NB4 (cell line): Measurements from ENCODE around the gene RBM20.

Experiments used
- DNase-seq: peaks from one replicate; pipeline ENCODE4 v3.0.0; 2010; ENCODE audit warnings: low read depth
- H3K4me3 ChIP-seq: one replicate; pipeline ENCODE4 v1.5.1; 2011; ENCODE audit warnings: mild to moderate bottlenecking, low read depth, low read length, moderate library complexity
- MYC ChIP-seq: IDR thresholded peaks from 2 replicates; pipeline ENCODE4 v1.6.1; 2011; ENCODE audit warnings: low read depth, low read length
- POLR2A ChIP-seq: IDR thresholded peaks from 2 replicates; pipeline ENCODE4 v1.6.1; 2011; ENCODE audit warnings: mild to moderate bottlenecking; ENCODE audit not compliant: insufficient read length; ENCODE audit errors: extremely low read depth
- TF ChIP-seq, protein P1 (sequence below): IDR thresholded peaks from one replicate; pipeline ENCODE4 v1.5.1; 2012; ENCODE audit warnings: low read depth, low read length
- TF ChIP-seq, protein P2 (sequence below): IDR thresholded peaks from 2 replicates; pipeline ENCODE4 v1.6.1; 2011; ENCODE audit warnings: low read depth, low read length

The RBM20 gene

DNA sequence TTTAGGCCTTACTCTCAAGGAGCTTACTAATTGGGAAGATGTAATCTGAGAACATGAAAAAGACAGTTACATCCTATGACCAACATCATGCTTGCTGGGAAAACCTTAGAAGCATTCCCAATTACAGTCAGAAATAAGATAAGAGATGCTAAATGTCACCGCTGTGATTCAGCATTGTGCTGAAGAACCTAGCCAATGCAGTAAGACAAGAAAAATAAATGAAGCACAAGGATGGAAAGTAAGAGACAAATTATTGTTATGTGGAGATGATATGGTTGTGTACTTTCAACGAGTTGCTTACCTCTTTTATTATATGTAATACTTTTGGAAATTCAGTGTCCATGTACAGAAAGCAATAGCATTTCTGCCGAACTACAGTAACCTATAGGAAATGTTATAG lies 104.8 kb downstream of the RBM20 start:
- H3K4me3 ChIP-seq, result no peak overlapping the region
- TF ChIP-seq, protein P1, sequence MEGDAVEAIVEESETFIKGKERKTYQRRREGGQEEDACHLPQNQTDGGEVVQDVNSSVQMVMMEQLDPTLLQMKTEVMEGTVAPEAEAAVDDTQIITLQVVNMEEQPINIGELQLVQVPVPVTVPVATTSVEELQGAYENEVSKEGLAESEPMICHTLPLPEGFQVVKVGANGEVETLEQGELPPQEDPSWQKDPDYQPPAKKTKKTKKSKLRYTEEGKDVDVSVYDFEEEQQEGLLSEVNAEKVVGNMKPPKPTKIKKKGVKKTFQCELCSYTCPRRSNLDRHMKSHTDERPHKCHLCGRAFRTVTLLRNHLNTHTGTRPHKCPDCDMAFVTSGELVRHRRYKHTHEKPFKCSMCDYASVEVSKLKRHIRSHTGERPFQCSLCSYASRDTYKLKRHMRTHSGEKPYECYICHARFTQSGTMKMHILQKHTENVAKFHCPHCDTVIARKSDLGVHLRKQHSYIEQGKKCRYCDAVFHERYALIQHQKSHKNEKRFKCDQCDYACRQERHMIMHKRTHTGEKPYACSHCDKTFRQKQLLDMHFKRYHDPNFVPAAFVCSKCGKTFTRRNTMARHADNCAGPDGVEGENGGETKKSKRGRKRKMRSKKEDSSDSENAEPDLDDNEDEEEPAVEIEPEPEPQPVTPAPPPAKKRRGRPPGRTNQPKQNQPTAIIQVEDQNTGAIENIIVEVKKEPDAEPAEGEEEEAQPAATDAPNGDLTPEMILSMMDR, result no peak
- no peak for DNase-seq

DNA sequence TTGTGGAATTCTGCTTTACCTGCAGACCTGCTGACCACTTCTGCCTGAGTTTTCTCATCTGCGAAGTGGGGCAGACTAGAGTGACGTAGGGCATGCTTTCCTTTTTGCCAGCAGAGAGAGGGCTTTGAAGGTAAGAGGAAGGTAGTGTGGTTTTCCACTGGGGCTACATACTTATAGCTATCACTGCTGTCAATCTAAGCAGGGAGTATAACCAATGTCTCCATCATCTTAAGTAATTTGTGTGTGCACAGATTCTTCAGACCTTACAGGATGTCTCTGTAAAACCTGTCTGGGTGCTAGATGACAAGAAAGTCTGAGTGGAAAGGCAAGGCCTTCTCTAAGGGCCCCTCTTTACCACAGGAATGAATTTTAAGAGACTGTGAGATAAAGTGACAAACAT lies 106.8 kb downstream of the RBM20 start:
- TF ChIP-seq MYC (no peak), POLR2A (no peak)
- TF ChIP-seq, protein P1, result no peak
- TF ChIP-seq, protein P2, sequence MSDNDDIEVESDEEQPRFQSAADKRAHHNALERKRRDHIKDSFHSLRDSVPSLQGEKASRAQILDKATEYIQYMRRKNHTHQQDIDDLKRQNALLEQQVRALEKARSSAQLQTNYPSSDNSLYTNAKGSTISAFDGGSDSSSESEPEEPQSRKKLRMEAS, result no peak
- no peak overlapping the region for H3K4me3 ChIP-seq
- no peak for DNase-seq

DNA sequence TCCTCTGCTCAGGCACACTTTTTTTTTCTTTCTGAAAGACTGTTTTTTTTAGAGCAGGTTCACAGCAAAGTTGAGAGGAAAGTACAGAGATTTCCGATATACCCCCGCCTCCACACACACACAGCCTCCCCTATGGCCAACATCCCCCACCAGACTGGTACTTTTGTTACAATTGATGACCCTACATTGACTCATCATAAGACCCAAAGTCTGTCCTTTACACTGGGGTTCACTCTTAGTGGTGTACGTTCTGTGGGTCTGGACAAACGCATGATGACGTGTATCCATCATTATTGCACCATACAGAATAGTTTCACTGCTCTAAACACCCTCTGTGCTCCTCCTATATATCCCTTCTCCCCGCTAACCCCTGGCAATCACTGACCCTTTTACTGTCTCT lies 107.7 kb downstream of the RBM20 start:
- TF ChIP-seq POLR2A (no peak), MYC (no peak)
- TF ChIP-seq, protein P2, result no peak
- TF ChIP-seq, protein P1, result no peak
- DNase-seq, result no peak

DNA sequence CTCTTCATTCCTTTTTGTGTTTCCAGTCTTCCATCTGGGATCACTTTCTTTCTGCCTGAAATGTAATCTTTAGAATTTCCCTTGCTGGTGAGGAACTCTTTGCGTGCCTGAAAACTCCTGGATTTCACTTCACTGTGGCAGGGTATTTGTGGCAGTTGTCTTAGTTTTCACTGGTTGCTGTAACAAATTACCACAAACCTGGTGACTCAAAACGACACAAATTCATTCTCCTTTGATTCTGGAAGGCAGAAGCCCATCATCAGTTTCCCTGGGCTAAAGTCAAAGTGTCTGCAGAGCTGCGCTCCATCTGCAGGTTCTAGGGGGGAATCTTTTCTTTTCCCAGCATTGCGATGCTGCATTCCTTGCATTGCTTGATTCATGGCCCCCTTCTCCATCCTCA lies 109.3 kb downstream of the RBM20 start:
- no peak for DNase-seq
- no peak overlapping the region for H3K4me3 ChIP-seq
- TF ChIP-seq, protein P1, result no peak
- no peak for TF ChIP-seq MYC
- TF ChIP-seq POLR2A, result no peak
- TF ChIP-seq, protein P2, result no peak

More for the DNA sequence above, 107.7 kb downstream of the RBM20 start:
- H3K4me3 ChIP-seq, result no peak overlapping the region

DNA sequence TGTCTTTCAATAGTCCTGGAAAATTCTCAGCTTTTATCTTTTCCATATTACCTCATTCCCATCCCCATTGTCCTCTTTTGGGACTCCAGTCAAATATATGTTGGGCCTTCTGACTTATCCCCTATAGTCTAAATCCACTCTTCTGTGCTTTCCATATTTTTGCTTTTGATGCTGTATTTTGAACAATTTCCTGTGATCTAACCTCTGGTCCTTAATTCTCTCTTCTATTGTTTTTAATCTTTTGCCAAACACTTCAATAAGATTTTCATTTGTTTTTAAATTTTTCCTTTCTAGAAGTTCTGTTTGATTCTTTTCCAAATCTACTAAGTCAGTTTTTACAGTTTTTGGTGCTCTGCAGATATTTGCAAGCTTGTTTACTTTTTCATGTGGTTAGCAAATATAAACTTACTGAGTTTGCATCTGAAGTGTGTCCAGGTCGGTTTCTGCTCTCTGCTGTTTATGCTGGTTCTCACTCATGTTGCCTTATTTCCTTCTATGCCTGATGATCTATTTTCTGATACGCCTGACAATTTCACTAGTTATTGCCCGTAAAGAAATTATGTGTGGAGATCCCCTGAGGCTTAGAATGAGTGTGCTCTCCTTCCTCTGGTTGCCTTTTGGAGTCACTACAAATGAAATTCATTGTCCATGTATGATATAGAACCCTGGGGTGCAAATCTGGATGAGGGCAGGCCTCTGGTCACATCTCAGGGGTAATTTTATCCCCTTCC lies 110.4 kb downstream of the RBM20 start:
- H3K4me3 ChIP-seq, result no peak overlapping the region
- no peak for DNase-seq
- TF ChIP-seq, protein P1, result no peak
- TF ChIP-seq, protein P2, result no peak
- no peak for TF ChIP-seq MYC
- no peak for TF ChIP-seq POLR2A

DNA sequence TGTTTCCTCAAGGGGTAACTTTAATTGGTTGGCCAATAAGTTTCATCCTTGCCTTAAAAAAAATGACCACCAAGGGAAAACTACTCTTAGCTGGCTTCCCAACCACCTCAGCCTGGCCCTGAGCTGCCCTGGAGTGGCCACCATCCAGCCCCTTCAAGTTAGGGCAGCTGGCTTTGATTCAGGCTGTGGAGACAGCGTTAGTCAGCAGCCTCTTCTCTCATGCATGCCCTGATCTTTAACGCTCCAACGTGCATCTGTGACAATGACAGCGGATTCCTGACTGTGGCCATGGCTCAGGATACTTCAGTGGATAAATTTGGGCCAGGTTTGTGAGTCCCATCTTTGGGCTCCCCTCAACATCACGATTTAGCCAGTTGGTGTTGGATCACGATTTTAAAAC lies 111.6 kb downstream of the RBM20 start:
- H3K4me3 ChIP-seq, result no peak overlapping the region
- TF ChIP-seq, protein P1, result no peak
- TF ChIP-seq POLR2A (no peak), MYC (no peak)
- TF ChIP-seq, protein P2, result no peak
- no peak for DNase-seq
